GM12865 (cell line): ENCODE results near the gene KIAA1217.

ENCODE experiments used
- DNase-seq: peaks from one replicate; pipeline ENCODE4 v3.0.0; 2010; ENCODE audit warnings: low read depth
- H3K4me3 ChIP-seq: 2 replicates; pipeline ENCODE4 v1.5.1; 2011; ENCODE audit warnings: mild to moderate bottlenecking, low read depth, low read length, control low read depth
- TF ChIP-seq, protein P1 (sequence below): IDR thresholded peaks from 2 replicates; pipeline ENCODE4 v1.5.1; 2011; ENCODE audit warnings: low read length, control low read depth, low read depth, inconsistent platforms; ENCODE audit not compliant: insufficient read depth; ENCODE audit errors: missing control alignments

KIAA1217 gene

DNA sequence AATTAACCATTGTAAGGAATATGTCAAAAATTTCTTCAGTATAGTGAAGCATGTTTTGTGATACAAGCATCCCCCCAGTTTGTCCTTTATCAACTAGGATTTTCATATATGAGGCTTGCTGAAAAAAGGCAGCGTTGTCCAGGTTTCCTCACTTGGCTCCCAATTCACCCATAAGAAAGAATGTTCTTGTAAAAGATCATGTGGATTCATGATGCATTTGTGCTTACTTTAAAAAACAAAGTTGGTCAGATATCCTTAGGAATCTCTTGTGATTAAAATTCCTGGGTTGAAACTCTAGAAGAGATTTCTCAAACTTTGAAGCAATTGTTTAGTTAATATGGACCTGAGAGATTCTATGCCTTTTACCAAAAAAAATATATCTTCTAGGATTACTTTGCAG, 181.8 kb downstream of the KIAA1217 start:
- no peak overlapping the region for H3K4me3 ChIP-seq
- DNase-seq: no peak
- TF ChIP-seq, protein P1, sequence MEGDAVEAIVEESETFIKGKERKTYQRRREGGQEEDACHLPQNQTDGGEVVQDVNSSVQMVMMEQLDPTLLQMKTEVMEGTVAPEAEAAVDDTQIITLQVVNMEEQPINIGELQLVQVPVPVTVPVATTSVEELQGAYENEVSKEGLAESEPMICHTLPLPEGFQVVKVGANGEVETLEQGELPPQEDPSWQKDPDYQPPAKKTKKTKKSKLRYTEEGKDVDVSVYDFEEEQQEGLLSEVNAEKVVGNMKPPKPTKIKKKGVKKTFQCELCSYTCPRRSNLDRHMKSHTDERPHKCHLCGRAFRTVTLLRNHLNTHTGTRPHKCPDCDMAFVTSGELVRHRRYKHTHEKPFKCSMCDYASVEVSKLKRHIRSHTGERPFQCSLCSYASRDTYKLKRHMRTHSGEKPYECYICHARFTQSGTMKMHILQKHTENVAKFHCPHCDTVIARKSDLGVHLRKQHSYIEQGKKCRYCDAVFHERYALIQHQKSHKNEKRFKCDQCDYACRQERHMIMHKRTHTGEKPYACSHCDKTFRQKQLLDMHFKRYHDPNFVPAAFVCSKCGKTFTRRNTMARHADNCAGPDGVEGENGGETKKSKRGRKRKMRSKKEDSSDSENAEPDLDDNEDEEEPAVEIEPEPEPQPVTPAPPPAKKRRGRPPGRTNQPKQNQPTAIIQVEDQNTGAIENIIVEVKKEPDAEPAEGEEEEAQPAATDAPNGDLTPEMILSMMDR: no peak

DNA sequence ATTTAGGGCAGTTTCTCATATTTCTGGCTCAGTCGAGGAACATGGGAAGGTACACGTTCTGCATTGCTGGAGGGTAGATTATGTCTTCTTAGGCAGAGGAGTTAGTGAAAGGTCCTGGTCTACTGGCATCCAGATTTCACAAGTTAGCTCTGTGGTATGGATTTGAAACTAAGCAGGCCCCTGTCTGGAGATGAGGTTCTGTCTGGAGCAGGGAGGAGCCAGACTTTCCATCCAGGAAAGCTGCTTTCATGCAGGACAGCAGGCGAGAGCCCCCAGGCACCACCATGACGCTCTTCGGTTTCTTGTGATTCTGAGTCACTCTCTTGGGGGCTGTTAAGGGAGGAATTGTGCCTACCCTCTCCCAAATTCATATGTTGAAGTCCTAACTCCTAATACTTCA, 184.3 kb downstream of the KIAA1217 start:
- H3K4me3 ChIP-seq: no peak overlapping the region
- DNase-seq: no peak
- TF ChIP-seq, protein P1: no peak

DNA sequence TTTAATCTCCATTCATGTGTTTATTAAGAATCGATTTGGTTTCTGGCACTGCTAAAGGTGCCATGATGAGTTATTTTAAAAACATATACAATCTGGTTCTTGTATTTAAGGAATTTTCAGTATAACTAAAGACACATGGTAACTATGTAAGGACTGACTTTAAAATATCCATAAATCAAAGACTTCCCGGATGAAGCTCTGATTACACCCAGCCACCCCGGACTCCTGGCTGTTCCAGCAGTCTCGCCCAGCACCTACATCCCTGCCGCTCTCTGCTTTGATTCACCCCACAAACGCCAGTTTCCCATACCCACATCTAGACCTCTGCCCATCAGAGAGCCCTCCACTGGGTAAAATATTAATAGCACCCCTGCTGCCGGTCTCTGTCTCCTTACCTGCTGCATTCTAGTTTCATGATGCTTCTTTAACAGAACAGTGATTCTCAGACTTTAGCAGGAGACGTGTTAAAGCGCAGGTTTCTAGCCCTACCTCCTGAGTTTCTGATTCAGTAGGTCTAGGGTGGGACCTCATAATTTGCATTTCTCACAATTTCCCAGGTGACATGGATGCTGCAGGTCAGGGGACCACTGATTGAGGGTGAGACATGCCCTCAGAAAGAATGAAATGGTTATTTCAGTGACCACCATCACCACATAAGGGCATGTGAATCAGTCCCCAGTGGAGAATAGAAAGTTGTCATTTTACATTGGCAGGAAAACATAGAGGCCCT, 185.7 kb downstream of the KIAA1217 start:
- TF ChIP-seq, protein P1: no peak
- DNase-seq: no peak
- no peak overlapping the region for H3K4me3 ChIP-seq

DNA sequence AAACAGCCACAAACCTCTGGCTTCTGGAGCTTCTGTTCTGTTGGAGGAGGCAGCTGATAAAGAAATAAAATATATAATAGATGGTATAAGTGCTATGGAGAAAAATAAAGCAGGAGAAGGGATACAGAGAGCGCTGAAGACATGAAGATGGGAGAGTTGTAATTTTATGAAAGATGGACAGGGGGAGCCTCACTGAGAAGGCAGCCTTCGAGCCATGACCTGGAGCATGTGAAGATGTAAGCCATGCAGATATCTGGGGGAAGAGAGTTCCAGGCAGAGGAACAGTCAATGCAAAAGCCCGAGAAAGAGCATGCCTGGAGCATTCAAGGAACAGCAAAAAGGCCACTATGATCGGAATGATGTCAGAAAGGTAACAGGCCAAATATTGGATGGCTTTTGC, 187.5 kb downstream of the KIAA1217 start:
- no peak overlapping the region for H3K4me3 ChIP-seq
- TF ChIP-seq, protein P1: peak; percentile 3
- DNase-seq: no peak

DNA sequence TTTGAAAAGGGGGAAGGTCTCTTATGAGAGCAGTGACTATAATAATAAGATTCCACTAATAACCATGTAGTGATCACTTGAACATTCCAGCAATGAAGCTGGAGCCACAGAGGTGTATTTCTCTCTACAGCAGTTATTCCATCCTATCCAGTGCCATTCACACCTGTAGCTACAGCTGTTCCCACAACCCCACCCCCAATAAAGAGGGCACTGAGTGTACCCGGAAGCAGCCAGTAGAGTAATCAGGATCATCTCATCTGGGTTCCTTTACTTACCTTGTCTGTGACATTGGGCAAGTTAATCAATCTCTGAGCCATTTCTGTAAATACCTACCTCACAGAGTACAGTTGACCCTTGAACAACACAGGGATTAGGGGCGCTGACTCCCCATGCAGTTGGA, 188.7 kb downstream of the KIAA1217 start:
- DNase-seq: no peak
- TF ChIP-seq, protein P1: no peak
- no peak overlapping the region for H3K4me3 ChIP-seq

DNA sequence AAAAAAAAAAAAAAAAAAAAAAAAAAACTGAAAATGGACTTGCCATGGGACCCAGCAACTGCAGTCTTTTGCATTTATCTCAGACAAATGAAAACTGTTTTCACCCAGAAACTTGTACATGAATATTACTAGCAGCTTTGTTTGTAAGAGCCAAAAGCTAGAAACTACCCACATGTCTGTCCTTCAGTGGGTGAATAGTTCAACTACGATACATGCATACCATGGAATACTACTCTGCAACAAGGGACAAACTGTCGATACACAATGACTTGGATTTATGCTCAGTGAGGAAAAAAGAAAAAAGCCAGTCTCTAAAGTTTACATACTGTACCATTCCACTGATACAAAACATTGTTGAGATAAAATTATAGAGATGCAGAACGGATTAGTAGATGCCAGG, 195.6 kb downstream of the KIAA1217 start:
- TF ChIP-seq, protein P1: no peak
- no peak for DNase-seq
- no peak overlapping the region for H3K4me3 ChIP-seq

DNA sequence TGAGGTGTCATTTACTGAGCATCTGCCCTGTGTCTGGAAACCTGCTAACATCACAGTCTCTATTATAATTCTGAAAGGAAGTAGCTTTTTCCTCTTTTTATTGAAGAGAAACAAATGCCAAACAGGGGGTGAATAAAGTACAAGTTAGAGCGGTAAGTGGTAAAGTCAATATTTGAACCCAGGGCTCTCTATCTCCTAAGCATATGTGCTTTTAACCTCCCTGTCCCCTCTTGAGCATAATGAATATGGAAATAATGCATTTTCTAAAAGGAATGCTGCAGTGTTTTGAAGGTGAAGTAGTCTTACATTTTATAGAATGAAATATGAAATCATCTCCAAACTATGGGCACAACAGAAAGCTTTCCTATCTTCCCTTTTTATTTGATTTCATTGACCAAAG, 196.7 kb downstream of the KIAA1217 start:
- no peak for DNase-seq
- no peak overlapping the region for H3K4me3 ChIP-seq
- TF ChIP-seq, protein P1: no peak
